ENCODE results near the gene ZSWIM3. TPM values are rescaled to one million over a fixed set of nuclear protein-coding genes. Genes with fewer than 3 reads are reported as not detected.

ZSWIM3 gene
- total and polyA plus RNA-seq, 2 of the 13 experiments (the other 11 are each of a cell fraction or from before 2014, with no cell fraction given): 5.2 to 5.8 TPM

DNA sequence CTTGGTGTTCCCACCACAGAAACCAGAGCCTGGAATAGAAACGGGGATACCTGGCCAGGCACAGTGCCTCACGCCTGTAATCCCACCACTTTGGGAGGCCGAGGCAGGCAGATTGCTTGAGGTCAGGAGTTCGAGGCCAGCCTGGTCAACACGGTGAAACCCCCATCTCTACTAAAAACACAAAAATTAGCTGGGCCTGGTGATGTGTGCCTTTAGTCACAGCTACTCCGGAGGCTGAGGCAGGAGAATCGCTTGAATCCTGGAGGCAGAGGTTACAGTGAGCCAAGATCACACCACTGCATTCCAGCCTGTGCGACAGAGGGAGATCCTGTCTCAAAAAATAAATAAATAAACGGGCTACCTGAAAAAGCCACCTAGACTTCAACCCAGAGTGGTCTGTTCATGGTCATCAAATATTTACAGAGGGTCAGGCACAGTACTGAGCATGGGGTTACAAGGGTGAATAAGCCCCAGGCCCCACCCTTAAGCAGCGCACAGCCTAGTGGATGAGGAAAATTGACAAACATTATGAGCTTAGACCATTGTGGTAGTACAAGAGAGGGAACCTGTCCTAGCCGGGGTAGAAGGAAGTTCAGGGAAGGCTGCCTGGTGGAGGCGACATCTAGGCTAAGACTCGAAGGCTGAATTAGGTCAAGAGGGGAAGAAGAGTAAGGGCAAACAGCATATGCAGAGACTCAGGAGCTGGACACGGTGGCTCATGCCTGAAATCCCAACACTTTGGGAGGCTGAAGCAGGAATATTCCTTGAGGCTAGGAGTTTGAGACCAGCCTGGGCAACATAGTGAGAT lies 69.9 kb downstream of the ZSWIM3 start (continued):
- TF ChIP-seq, protein P1, sequence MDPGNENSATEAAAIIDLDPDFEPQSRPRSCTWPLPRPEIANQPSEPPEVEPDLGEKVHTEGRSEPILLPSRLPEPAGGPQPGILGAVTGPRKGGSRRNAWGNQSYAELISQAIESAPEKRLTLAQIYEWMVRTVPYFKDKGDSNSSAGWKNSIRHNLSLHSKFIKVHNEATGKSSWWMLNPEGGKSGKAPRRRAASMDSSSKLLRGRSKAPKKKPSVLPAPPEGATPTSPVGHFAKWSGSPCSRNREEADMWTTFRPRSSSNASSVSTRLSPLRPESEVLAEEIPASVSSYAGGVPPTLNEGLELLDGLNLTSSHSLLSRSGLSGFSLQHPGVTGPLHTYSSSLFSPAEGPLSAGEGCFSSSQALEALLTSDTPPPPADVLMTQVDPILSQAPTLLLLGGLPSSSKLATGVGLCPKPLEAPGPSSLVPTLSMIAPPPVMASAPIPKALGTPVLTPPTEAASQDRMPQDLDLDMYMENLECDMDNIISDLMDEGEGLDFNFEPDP (CRISPR knock-in tag; conservative IDR thresholded peaks at IDR 0.05): no peak
- TF ChIP-seq, protein P2, sequence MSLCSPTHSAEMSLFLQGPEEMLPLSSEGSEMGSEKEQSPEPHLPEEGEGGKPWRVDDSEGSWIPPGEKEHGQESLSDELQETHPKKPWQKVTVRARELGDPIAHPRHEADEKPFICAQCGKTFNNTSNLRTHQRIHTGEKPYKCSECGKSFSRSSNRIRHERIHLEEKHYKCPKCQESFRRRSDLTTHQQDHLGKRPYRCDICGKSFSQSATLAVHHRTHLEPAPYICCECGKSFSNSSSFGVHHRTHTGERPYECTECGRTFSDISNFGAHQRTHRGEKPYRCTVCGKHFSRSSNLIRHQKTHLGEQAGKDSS (CRISPR knock-in tag; IDR thresholded peaks at IDR 0.05; ENCODE audit: borderline replicate concordance, low read depth): peak; percentile 72; the same call in 1 of the 2 replicates
- TF ChIP-seq ZNF546 (CRISPR knock-in tag; conservative IDR thresholded peaks at IDR 0.05) (no peak), RARA (CRISPR knock-in tag; IDR thresholded peaks at IDR 0.05) (peak; percentile 99), ELF3 (CRISPR knock-in tag; IDR thresholded peaks at IDR 0.05) (peak; percentile 84), CHD4 (IDR thresholded peaks at IDR 0.05; ENCODE audit: borderline replicate concordance, low read length) (peak; percentile 86; the same call in 1 of the 2 replicates), FOSL1 (CRISPR knock-in tag; IDR thresholded peaks at IDR 0.05; ENCODE audit: borderline replicate concordance) (no peak), ZNF496 (CRISPR knock-in tag; IDR thresholded peaks at IDR 0.05; ENCODE audit: insufficient replicate concordance) (no peak), ZFP62 (CRISPR knock-in tag; IDR thresholded peaks at IDR 0.05) (no peak), KLF15 (CRISPR knock-in tag; IDR thresholded peaks at IDR 0.05; ENCODE audit: borderline replicate concordance) (no peak; the same call in 1 of the 2 replicates), ZNF790 (CRISPR knock-in tag; IDR thresholded peaks at IDR 0.05; ENCODE audit: borderline replicate concordance) (peak; percentile 70; the same call in 1 of the 2 replicates), SP140L (CRISPR knock-in tag; IDR thresholded peaks at IDR 0.05; ENCODE audit: borderline replicate concordance) (peak; percentile 87; the same call in 1 of the 2 replicates), ZFP41 (CRISPR knock-in tag; IDR thresholded peaks at IDR 0.05; ENCODE audit: borderline replicate concordance) (no peak), ZNF343 (CRISPR knock-in tag; IDR thresholded peaks at IDR 0.05) (peak; percentile 80; the same call in 1 of the 2 replicates), ZNF138 (CRISPR knock-in tag; IDR thresholded peaks at IDR 0.05; ENCODE audit: low read depth) (no peak; the same call in 1 of the 2 replicates), ELF1 (CRISPR knock-in tag; IDR thresholded peaks at IDR 0.05) (peak; percentile 56; the same call in 1 of the 2 replicates), PTBP1 (IDR thresholded peaks at IDR 0.05; ENCODE audit: low read depth, low read length, poor library complexity, severe bottlenecking) (no peak), PHB2 (IDR thresholded peaks at IDR 0.05; ENCODE audit: partially characterized antibody) (no peak), ZNF558 (CRISPR knock-in tag; IDR thresholded peaks at IDR 0.05; ENCODE audit: borderline replicate concordance) (peak; percentile 68; the same call in 1 of the 2 replicates)
- TF ChIP-seq, protein P3, sequence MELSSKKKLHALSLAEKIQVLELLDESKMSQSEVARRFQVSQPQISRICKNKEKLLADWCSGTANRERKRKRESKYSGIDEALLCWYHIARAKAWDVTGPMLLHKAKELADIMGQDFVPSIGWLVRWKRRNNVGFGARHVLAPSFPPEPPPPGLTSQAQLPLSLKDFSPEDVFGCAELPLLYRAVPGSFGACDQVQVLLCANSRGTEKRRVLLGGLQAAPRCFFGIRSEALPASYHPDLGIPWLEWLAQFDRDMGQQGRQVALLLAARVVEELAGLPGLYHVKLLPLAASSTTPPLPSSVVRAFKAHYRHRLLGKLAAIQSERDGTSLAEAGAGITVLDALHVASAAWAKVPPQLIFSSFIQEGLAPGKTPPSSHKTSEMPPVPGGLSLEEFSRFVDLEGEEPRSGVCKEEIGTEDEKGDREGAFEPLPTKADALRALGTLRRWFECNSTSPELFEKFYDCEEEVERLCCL (CRISPR knock-in tag; IDR thresholded peaks at IDR 0.05; ENCODE audit: borderline replicate concordance): peak; percentile 21; the same call in 1 of the 2 replicates
- TF ChIP-seq, protein P4, sequence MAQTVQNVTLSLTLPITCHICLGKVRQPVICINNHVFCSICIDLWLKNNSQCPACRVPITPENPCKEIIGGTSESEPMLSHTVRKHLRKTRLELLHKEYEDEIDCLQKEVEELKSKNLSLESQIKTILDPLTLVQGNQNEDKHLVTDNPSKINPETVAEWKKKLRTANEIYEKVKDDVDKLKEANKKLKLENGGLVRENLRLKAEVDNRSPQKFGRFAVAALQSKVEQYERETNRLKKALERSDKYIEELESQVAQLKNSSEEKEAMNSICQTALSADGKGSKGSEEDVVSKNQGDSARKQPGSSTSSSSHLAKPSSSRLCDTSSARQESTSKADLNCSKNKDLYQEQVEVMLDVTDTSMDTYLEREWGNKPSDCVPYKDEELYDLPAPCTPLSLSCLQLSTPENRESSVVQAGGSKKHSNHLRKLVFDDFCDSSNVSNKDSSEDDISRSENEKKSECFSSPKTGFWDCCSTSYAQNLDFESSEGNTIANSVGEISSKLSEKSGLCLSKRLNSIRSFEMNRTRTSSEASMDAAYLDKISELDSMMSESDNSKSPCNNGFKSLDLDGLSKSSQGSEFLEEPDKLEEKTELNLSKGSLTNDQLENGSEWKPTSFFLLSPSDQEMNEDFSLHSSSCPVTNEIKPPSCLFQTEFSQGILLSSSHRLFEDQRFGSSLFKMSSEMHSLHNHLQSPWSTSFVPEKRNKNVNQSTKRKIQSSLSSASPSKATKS (CRISPR knock-in tag; IDR thresholded peaks at IDR 0.05): no peak
- TF ChIP-seq, protein P5, sequence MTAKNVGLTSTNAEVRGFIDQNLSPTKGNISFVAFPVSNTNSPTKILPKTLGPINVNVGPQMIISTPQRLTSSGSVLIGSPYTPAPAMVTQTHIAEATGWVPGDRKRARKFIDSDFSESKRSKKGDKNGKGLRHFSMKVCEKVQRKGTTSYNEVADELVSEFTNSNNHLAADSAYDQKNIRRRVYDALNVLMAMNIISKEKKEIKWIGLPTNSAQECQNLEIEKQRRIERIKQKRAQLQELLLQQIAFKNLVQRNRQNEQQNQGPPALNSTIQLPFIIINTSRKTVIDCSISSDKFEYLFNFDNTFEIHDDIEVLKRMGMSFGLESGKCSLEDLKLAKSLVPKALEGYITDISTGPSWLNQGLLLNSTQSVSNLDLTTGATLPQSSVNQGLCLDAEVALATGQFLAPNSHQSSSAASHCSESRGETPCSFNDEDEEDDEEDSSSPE (CRISPR knock-in tag; IDR thresholded peaks at IDR 0.05): peak; percentile 76

Measured in HepG2 (cell line).